ENCODE data around the gene C1orf21.

The C1orf21 gene

GRCh38 chr1:184455786-184456185, 69.0 kb downstream of the C1orf21 start:
- no peak for DNase-seq

GRCh38 chr1:184456189-184456588, 69.4 kb downstream of the C1orf21 start:
- DNase-seq: no peak

- no peak for DNase-seq
These were observed 70.7 kb downstream of the C1orf21 start for GRCh38 chr1:184457500-184457899.

GRCh38 chr1:184461321-184461720, 74.5 kb downstream of the C1orf21 start:
- DNase-seq: no peak

- no peak for DNase-seq
These were observed 75.3 kb downstream of the C1orf21 start for GRCh38 chr1:184462155-184462554.

GRCh38 chr1:184462990-184463389, 76.2 kb downstream of the C1orf21 start:
- no peak for DNase-seq

GRCh38 chr1:184463680-184464079, 76.9 kb downstream of the C1orf21 start:
- no peak for DNase-seq

GRCh38 chr1:184464757-184465156, 77.9 kb downstream of the C1orf21 start:
- DNase-seq: no peak

GRCh38 chr1:184465489-184466146, 78.8 kb downstream of the C1orf21 start:
- DNase-seq: peak in 1 of 2 experiments; percentile 25

GRCh38 chr1:184467295-184467694, 80.5 kb downstream of the C1orf21 start:
- no peak for DNase-seq

- DNase-seq: no peak
These were observed 82.6 kb downstream of the C1orf21 start for GRCh38 chr1:184469396-184469795.

GRCh38 chr1:184471686-184472085, 84.9 kb downstream of the C1orf21 start:
- DNase-seq: no peak

- DNase-seq: no peak
These were observed 85.3 kb downstream of the C1orf21 start for GRCh38 chr1:184472136-184472535.

GRCh38 chr1:184473176-184473966, 86.5 kb downstream of the C1orf21 start:
- no peak for DNase-seq

GRCh38 chr1:184476187-184476586, 89.4 kb downstream of the C1orf21 start:
- DNase-seq: no peak

- no peak for DNase-seq
These were observed 92.8 kb downstream of the C1orf21 start for GRCh38 chr1:184479435-184480167.

- DNase-seq: no peak
These were observed 93.9 kb downstream of the C1orf21 start for GRCh38 chr1:184480736-184481135.

- DNase-seq: no peak
These were observed 95.3 kb downstream of the C1orf21 start for GRCh38 chr1:184482136-184482535.

- no peak for DNase-seq
These were observed 96.4 kb downstream of the C1orf21 start for GRCh38 chr1:184483101-184483683.

GRCh38 chr1:184485751-184486723, 99.2 kb downstream of the C1orf21 start:
- DNase-seq: no peak

- DNase-seq: no peak
These were observed 100.1 kb downstream of the C1orf21 start for GRCh38 chr1:184486761-184487445.
